ENCODE measurements around the gene EMC8. TPM values are rescaled to one million over a fixed set of nuclear protein-coding genes. Genes with fewer than 3 reads are reported as not detected.
A peak's percentile ranks its signal among the peaks of the same experiment; 100 is the strongest.
"Not testable (repeated sequence)": the region's sequence is repeated elsewhere in the genome, so short reads cannot be mapped to it uniquely, and the experiment has no call there.

Gene EMC8
- total RNA-seq, 1 donor from 2014 or later, result 20.0 TPM

DNA sequence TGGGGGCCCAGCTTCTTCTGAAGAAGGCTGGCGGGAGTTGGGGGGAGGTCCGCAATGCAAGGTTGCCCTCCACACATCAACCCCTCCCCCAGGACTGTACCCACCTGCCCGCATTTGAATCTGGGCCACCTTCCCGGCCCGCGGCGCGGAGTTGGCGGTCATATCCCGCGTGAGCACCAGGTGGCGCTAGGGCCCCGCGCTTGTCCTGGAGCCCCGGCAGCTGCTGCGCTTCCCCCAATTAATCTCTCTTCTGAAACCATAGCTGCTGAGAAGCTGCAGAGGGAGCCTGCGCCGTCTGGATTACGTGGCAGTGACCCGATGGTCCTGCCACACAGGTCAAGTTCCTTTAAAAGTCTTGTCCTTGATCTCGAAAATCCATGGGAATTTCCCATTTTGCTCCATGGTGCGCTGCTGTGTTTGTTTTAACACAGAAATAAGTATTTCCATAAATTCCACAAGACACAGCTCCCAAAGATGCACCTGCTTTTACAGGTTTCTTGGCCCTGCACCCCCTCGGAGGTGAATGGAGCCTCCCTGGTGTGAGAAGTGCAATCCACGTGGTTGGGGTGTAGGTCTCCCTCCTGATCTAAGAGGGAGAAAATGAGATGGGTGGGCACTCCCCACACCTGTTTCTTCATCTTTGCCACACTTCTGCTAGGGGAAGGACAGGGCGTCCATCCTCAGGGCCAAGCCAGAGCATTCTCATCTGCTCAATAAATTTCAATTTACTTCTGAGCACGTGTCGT lies 22.2 kb upstream of the EMC8 start:
- Histone ChIP-seq H3K4me3 (no peak overlapping the region), H3K27me3 (peaks cover 10% of the 10 kb centered on the region), H3K27ac (no peak overlapping the region), H3K9me3 (no peaks in the 10 kb centered on the region), H3K36me3 (no peaks in the 10 kb centered on the region), H3K4me1 (no peaks in the 10 kb centered on the region)
- TF ChIP-seq CTCF (IDR thresholded peaks at IDR 0.05), result peak; percentile 99
- peak; percentile 97 for ATAC-seq
- intact Hi-C loops (cut with DNase I), result loop anchor here (5.0 to 10.0 kb wide), 3 partner anchors 166 to 703 kb away; no protein-coding TSS in a partner anchor
- DNase-seq, result peak; percentile 87

GRCh38 chr16:85820604-85821372 lies 21.4 kb upstream of the EMC8 start:
- DNase-seq, result peak; percentile 31
- H3K4me3 ChIP-seq, result no peak overlapping the region
- TF ChIP-seq CTCF (IDR thresholded peaks at IDR 0.05), result no peak
- no peaks in the 10 kb centered on the region for H3K9me3 ChIP-seq
- H3K27me3 ChIP-seq, result peaks cover 10% of the 10 kb centered on the region
- H3K36me3 ChIP-seq, result no peaks in the 10 kb centered on the region
- no peak for ATAC-seq
- no peak overlapping the region for H3K27ac ChIP-seq
- no peaks in the 10 kb centered on the region for H3K4me1 ChIP-seq
- intact Hi-C loops (cut with DNase I), result loop anchor here (5.0 to 10.0 kb wide), 3 partner anchors 167 to 704 kb away; no protein-coding TSS in a partner anchor

DNA sequence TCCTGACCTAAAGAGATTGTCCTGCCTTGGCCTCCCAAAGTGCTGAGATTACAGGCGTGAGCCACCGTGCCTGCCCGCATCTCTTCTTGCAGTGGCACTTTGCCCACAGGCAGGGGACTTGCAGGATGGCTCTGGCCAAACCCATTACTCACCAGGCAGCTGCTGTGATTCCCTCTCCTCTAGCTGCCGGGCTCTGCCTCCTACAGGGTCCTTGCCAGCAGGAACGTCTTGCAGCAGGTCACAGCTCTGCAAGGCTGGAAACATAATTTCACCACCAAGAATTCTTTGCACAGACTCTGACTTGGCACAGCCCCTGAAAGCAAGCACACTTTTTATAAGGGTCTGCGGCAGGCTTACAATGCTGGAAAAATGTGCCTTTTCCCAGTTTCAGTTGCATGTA lies 20.4 kb upstream of the EMC8 start:
- peak; percentile 52 for DNase-seq
- intact Hi-C loops (cut with DNase I), result loop anchor here (5.0 to 10.0 kb wide), 3 partner anchors 168 to 705 kb away; no protein-coding TSS in a partner anchor
- Histone ChIP-seq H3K9me3 (no peaks in the 10 kb centered on the region), H3K27me3 (peaks cover 10% of the 10 kb centered on the region), H3K4me3 (no peak overlapping the region), H3K4me1 (no peaks in the 10 kb centered on the region), H3K27ac (no peak overlapping the region), H3K36me3 (no peaks in the 10 kb centered on the region)
- ATAC-seq, result no peak
- no peak for TF ChIP-seq CTCF (IDR thresholded peaks at IDR 0.05)

GRCh38 chr16:85819245-85819644 lies 19.9 kb upstream of the EMC8 start:
- Histone ChIP-seq H3K36me3 (no peaks in the 10 kb centered on the region), H3K4me1 (no peaks in the 10 kb centered on the region), H3K9me3 (no peaks in the 10 kb centered on the region), H3K4me3 (no peak overlapping the region), H3K27ac (no peak overlapping the region), H3K27me3 (peaks cover 10% of the 10 kb centered on the region)
- peak; percentile 88 for DNase-seq
- TF ChIP-seq CTCF (IDR thresholded peaks at IDR 0.05), result peak; percentile 73
- ATAC-seq, result peak; percentile 87
- intact Hi-C loops (cut with DNase I), result no loop called here

DNA sequence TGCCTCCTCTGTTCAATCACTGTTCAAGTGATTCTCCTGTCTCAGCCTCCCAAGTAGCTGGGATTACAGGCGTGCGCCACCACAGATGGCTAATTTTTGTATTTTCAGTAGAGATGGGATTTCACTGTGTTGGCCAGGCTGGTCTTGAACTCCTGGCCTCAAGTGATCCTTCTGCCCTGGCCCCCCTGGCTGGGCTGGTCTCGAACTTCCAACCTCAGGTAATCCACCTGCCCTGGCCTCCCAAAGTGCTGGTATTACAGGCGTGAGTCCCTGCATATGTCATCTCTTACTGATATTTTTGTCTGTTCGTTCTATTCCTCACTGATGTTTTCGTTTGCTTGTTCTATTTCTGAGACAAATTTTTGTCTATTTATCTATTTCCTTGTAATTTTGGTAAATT lies 17.9 kb upstream of the EMC8 start:
- H3K4me1 ChIP-seq; H3K27ac ChIP-seq; intact Hi-C loops (cut with DNase I); ATAC-seq; DNase-seq; H3K9me3 ChIP-seq; H3K36me3 ChIP-seq; H3K4me3 ChIP-seq: not testable (repeated sequence)
- H3K27me3 ChIP-seq, result peaks cover 17% of the 10 kb centered on the region

DNA sequence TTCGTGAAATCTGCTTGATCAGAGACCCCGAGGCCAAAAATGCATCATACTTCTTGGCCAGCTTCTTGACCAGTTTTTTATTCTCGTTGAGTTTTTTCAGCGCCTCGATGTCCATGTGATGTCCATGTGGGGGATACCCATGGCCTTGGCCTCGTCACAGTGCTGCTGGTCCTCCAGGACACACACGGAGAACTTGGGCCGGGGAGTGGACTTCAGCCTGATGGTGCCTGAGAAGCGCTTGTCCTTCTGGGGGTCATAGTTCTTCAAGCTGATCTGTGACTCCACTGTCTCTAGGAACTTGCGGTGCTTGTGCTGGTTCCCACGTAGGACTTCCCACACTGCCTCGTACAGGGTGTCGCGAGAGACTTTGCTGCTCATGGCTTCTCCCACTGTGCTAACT lies 16.8 kb upstream of the EMC8 start:
- Histone ChIP-seq H3K4me3 (no peak overlapping the region), H3K27ac (no peak overlapping the region), H3K36me3 (no peaks in the 10 kb centered on the region), H3K27me3 (peaks cover 20% of the 10 kb centered on the region), H3K4me1 (no peaks in the 10 kb centered on the region), H3K9me3 (no peaks in the 10 kb centered on the region)
- TF ChIP-seq CTCF (IDR thresholded peaks at IDR 0.05), result no peak
- ATAC-seq (no peak), DNase-seq (peak; percentile 40)
- intact Hi-C loops (cut with DNase I), result no loop called here
